GM12878 (cell line): ENCODE data around the gene BLOC1S3. TPM values are rescaled to one million over a fixed set of nuclear protein-coding genes. Genes with fewer than 3 reads are reported as not detected.

Experiments used
- ATAC-seq: fragments of 200-7000 bp; cut with Tn5 transposase; 3 replicates; pipeline ENCODE4 v1.9.1; 2020; ENCODE audit warnings: mild to moderate bottlenecking, moderate library complexity
- BruUV-seq: library from RNA; stranded (reverse); fragments of 400-500 nt; replicated peaks from 2 replicates; lab custom pipeline; 2021; lab: Mats Ljungman, UMichigan
- CTCF ChIA-PET: fragments of 300-600 bp; sonication (Branson Sonifier 250); formaldehyde crosslinking; extraction: SDS; loops from one replicate; lab custom pipeline; 2021; ENCODE audit warnings: inconsistent platforms; lab: Yijun Ruan, JAX
- POLR2A ChIA-PET: fragments of 350-600 bp; formaldehyde crosslinking; extraction: SDS; loops from one replicate; lab custom pipeline; 2021; ENCODE audit warnings: inconsistent platforms; lab: Charles Lee
- RAD21 ChIA-PET: fragments of 300-600 bp; sonication (Branson Sonifier 250); formaldehyde crosslinking; loops from one replicate; lab custom pipeline; 2023; ENCODE audit warnings: antibody characterized with exemption; ENCODE audit not compliant: unreplicated experiment; lab: Charles Lee
- SMC1A ChIA-PET: fragments of 300-600 bp; sonication (Branson Sonifier 250); formaldehyde crosslinking; loops from one replicate; lab custom pipeline; 2023; ENCODE audit not compliant: unreplicated experiment, uncharacterized antibody; lab: Charles Lee
- DNase-seq: peaks from one replicate; pipeline ENCODE4 v3.0.0-alpha.2; 2011; ENCODE audit warnings: low read depth, low spot score
- FAIRE-seq: peaks from 3 replicates; lab custom pipeline; 2011; peaks lifted over from hg19 to GRCh38; lab: Jason Lieb, UNC
- H2AFZ ChIP-seq: 2 replicates; pipeline ENCODE4 v1.6.0; 2011; ENCODE audit warnings: low read depth, low read length, control low read depth; ENCODE audit not compliant: control insufficient read depth
- H3K27ac ChIP-seq: 2 replicates; pipeline ENCODE4 v1.5.1; 2011; ENCODE audit warnings: control low read depth; ENCODE audit not compliant: control insufficient read depth, insufficient read depth
- H3K27me3 ChIP-seq, 2 experiments: replicated peaks in 1 of 2; 2 replicates each; pipeline versions ENCODE4 v1.6.0 to v1.6.1; 2011; ENCODE audit warnings: low read length in 1 of 2; ENCODE audit not compliant: control insufficient read depth in 2 of 2, insufficient read depth in 2 of 2
- H3K36me3 ChIP-seq, 2 experiments: 2 replicates each; pipeline ENCODE4 v1.5.1; 2011; ENCODE audit warnings: low read length in 1 of 2; ENCODE audit not compliant: control insufficient read depth in 2 of 2, insufficient read depth in 2 of 2
- H3K4me1 ChIP-seq: 2 replicates; pipeline ENCODE4 v1.6.1; 2011; ENCODE audit warnings: mild to moderate bottlenecking, low read length, moderate library complexity, mixed read lengths; ENCODE audit not compliant: control insufficient read depth, insufficient read depth
- H3K4me2 ChIP-seq: 2 replicates; pipeline ENCODE4 v1.6.0; 2011; ENCODE audit warnings: control low read depth; ENCODE audit not compliant: control insufficient read depth, insufficient read depth
- H3K4me3 ChIP-seq: fragments of 200-600 bp; sonication (generic); 2 replicates; pipeline ENCODE4 v1.5.1; 2016
- H3K79me2 ChIP-seq: 2 replicates; pipeline ENCODE4 v1.6.0; 2011; ENCODE audit warnings: low read length; ENCODE audit not compliant: control insufficient read depth, insufficient read depth
- H3K9ac ChIP-seq: 2 replicates; pipeline ENCODE4 v1.8.0; 2011; ENCODE audit warnings: low read length, control low read depth, mixed read lengths; ENCODE audit not compliant: control insufficient read depth, insufficient read depth
- H3K9me3 ChIP-seq: replicated peaks from 3 replicates; pipeline ENCODE4 v1.5.1; 2011; ENCODE audit warnings: mild to moderate bottlenecking, low read length; ENCODE audit not compliant: control insufficient read depth, insufficient read depth
- H4K20me1 ChIP-seq: 2 replicates; pipeline ENCODE4 v1.6.0; 2011; ENCODE audit not compliant: control insufficient read depth, insufficient read depth
- BRCA1 ChIP-seq: IDR thresholded peaks from 2 replicates; pipeline ENCODE4 v1.6.1; 2011; ENCODE audit warnings: low read depth, low read length, improper control_type of control experiment
- IRF4 ChIP-seq: IDR thresholded peaks from 2 replicates; pipeline ENCODE4 v1.6.1; 2011; ENCODE audit warnings: low read depth, low read length
- KAT2A ChIP-seq: conservative IDR thresholded peaks from 2 replicates; pipeline ENCODE4 v1.6.1; 2011; ENCODE audit warnings: low read depth, low read length; ENCODE audit not compliant: control insufficient read depth
- MEF2B ChIP-seq: fragments of 450-650 bp; IDR thresholded peaks from 2 replicates; pipeline ENCODE4 v1.6.1; 2018; ENCODE audit warnings: mild to moderate bottlenecking, moderate library complexity; ENCODE audit not compliant: partially characterized antibody, poor library complexity, severe bottlenecking
- SUZ12 ChIP-seq: fragments of 200-600 bp; sonication (generic); IDR thresholded peaks from one replicate; pipeline ENCODE4 v1.6.1; 2018; ENCODE audit warnings: antibody characterized with exemption, mild to moderate bottlenecking; ENCODE audit not compliant: unreplicated experiment
- WRNIP1 ChIP-seq: IDR thresholded peaks from 2 replicates; pipeline ENCODE4 v1.6.1; 2011; ENCODE audit warnings: low read depth, low read length, improper control_type of control experiment, borderline replicate concordance
- WGBS: methylation state at CpG from one replicate; pipeline ENCODE4 v1.1.6; 2016; ENCODE audit warnings: low lambda C conversion rate; ENCODE audit not compliant: insufficient replicate concordance, insufficient coverage; ENCODE audit errors: missing lambda C conversion rate; 5-methylcytosine and 5-hydroxymethylcytosine counted together
- in situ Hi-C: fragments of 300-500 bp; cut with MboI; formaldehyde crosslinking; loops from 9 replicates; pipeline ENCODE4 v1.14.3; 2018; ENCODE audit warnings: mixed read lengths
- intact Hi-C: fragments of 100-400 bp; cut with micrococcal nuclease; formaldehyde crosslinking; loops from one replicate; pipeline ENCODE4 v1.14.2; 2022; ENCODE audit not compliant: unreplicated experiment
- polyA plus RNA-seq, 11 experiments: library from polyadenylated mRNA; depleted of rRNA in 4 of 11; unstranded in 6 of 11; stranded (reverse) in 5 of 11; fragments of >200 nt; fragmentation: Nextera tagmentation in 4 of 11; fragmentation: Illumina TruSeq in 1 of 11; extraction: Ambion mirVana in 4 of 11; extraction: Trizol in 1 of 11; gene quantifications; 1 replicate in 1 of 11; 2 replicates in 10 of 11; pipeline versions ENCODE4 v1.2.1 to v1.2.3, GENCODE V29; 2011 to 2016; ENCODE audit warnings: inconsistent platforms in 2 of 11, missing spikeins in 2 of 11, low read depth in 1 of 11
- total RNA-seq, 4 experiments: library from RNA; depleted of rRNA in 3 of 4; stranded (reverse); fragments of >200 nt in 3 of 4; fragmentation: Illumina TruSeq in 1 of 4; extraction: Trizol in 1 of 4; gene quantifications; 2 replicates each; pipeline versions ENCODE4 v1.2.1 to v1.2.3, GENCODE V29; 2013 to 2021
- TF ChIP-seq, protein P1 (sequence below): IDR thresholded peaks from 2 replicates; pipeline ENCODE4 v1.6.1; 2011; ENCODE audit warnings: mild to moderate bottlenecking, low read depth, low read length, moderate library complexity; ENCODE audit not compliant: insufficient replicate concordance
- TF ChIP-seq, protein P2 (sequence below): IDR thresholded peaks from 2 replicates; pipeline ENCODE4 v1.6.1; 2012; ENCODE audit warnings: improper control_type of control experiment, low read depth, low read length; ENCODE audit not compliant: insufficient replicate concordance
- TF ChIP-seq, protein P3 (sequence below): fragments of 450-650 bp; IDR thresholded peaks from 2 replicates; pipeline ENCODE4 v1.6.1; 2017; ENCODE audit warnings: mild to moderate bottlenecking, moderate library complexity

Gene BLOC1S3
- total and polyA plus RNA-seq, 10 of the 15 experiments (the other 5 are each of a cell fraction or from before 2014, with no cell fraction given), result 3.6 to 18.3 (median 10.4) TPM

DNA sequence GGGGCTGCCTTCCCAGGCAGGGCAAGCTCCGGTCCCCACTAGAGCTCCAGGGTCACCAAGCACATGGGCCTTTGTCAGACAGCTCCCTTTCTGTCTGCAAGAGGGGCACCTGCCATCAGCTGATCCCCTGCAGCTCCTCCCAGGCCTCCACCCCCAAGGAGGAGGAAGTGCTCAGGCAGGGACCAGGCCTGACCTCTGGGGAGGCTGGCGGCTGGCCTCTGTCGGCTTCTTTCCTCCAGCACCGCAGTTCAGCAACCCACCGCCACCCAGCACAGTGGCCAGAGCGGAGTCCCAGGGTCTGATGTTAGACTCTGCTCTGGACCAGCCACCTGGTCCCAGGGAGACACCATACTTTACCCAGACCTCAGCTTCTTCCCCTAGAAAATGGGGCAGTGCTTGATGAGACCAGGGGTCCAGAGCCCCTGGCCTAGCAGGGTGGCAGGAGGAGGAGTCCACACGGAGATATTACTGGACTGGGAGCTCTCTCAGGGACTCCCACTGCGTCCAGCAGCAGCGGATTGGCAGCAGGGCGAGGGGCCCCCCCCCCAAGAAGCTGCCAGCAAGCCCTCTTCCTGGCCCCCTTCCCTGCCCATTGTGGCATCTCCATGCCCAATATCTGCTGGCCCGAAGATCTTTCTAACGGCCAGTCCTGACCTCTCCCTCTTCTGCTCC is 41.9 kb upstream of the BLOC1S3 start:
- WGBS, result 41% methylated on average over 11 of the region's 12 CpGs
- H3K27ac ChIP-seq, result peak overlapping the region; percentile 97
- H3K4me1 ChIP-seq, result peaks cover 51% of the 10 kb centered on the region
- H3K4me2 ChIP-seq, result peak overlapping the region; percentile 73
- no peaks in the 10 kb centered on the region for H3K27me3 ChIP-seq
- peak overlapping the region; percentile 39; the same call in 1 of the 2 replicates for H3K4me3 ChIP-seq
- H2AFZ ChIP-seq, result no peak overlapping the region
- H3K79me2 ChIP-seq, result peaks cover 31% of the 10 kb centered on the region
- intact Hi-C loops (loop anchor here (1.0 to 5.0 kb wide), 4 partner anchors 28 to 201 kb away; partner anchors contain the start of genes GEMIN7 and ZNF296), in situ Hi-C loops (no loop called here)
- ChIA-PET SMC1A (interaction anchor here (0.9 to 4.0 kb wide), 13 partner anchors 10 to 112 kb away, joined by 3 to 39 read pairs (median 5); partner anchors contain the start of genes BLOC1S3, CLASRP, PPP1R37 and TRAPPC6A), POLR2A (interaction anchor here (0.5 to 4.5 kb wide), 20 partner anchors 11 to 994 kb away, joined by 3 to 33 read pairs (median 4); partner anchors contain the start of genes BLOC1S3, CLASRP, PPP1R37 and TRAPPC6A), CTCF (interaction anchor here (0.6 to 5.6 kb wide), 15 partner anchors 11 to 427 kb away, joined by 3 to 39 read pairs (median 6); partner anchors contain the start of genes BLOC1S3, GEMIN7, PPP1R37 and TRAPPC6A), RAD21 (interaction anchor here (0.8 to 2.7 kb wide), 17 partner anchors 9 to 112 kb away, joined by 3 to 21 read pairs (median 5); partner anchors contain the start of genes BLOC1S3, GEMIN7, PPP1R37 and TRAPPC6A)
- H4K20me1 ChIP-seq, result no peaks in the 10 kb centered on the region
- no peaks in the 10 kb centered on the region for H3K9me3 ChIP-seq
- H3K9ac ChIP-seq, result peak overlapping the region; percentile 59
- FAIRE-seq, result no peak
- TSS peak; percentile 94 for BruUV-seq
- peak; percentile 73 for ATAC-seq
- peaks cover 3 to 8% of the 10 kb centered on the region in 2 experiments; a peak in 3 of 4 replicates for H3K36me3 ChIP-seq
- no peak for DNase-seq
- TF ChIP-seq, protein P1, sequence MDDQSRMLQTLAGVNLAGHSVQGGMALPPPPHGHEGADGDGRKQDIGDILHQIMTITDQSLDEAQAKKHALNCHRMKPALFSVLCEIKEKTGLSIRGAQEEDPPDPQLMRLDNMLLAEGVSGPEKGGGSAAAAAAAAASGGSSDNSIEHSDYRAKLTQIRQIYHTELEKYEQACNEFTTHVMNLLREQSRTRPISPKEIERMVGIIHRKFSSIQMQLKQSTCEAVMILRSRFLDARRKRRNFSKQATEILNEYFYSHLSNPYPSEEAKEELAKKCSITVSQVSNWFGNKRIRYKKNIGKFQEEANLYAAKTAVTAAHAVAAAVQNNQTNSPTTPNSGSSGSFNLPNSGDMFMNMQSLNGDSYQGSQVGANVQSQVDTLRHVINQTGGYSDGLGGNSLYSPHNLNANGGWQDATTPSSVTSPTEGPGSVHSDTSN, result no peak
- TF ChIP-seq WRNIP1 (no peak), MEF2B (no peak), BRCA1 (no peak), SUZ12 (no peak), IRF4 (no peak), KAT2A (no peak)
- TF ChIP-seq, protein P2, sequence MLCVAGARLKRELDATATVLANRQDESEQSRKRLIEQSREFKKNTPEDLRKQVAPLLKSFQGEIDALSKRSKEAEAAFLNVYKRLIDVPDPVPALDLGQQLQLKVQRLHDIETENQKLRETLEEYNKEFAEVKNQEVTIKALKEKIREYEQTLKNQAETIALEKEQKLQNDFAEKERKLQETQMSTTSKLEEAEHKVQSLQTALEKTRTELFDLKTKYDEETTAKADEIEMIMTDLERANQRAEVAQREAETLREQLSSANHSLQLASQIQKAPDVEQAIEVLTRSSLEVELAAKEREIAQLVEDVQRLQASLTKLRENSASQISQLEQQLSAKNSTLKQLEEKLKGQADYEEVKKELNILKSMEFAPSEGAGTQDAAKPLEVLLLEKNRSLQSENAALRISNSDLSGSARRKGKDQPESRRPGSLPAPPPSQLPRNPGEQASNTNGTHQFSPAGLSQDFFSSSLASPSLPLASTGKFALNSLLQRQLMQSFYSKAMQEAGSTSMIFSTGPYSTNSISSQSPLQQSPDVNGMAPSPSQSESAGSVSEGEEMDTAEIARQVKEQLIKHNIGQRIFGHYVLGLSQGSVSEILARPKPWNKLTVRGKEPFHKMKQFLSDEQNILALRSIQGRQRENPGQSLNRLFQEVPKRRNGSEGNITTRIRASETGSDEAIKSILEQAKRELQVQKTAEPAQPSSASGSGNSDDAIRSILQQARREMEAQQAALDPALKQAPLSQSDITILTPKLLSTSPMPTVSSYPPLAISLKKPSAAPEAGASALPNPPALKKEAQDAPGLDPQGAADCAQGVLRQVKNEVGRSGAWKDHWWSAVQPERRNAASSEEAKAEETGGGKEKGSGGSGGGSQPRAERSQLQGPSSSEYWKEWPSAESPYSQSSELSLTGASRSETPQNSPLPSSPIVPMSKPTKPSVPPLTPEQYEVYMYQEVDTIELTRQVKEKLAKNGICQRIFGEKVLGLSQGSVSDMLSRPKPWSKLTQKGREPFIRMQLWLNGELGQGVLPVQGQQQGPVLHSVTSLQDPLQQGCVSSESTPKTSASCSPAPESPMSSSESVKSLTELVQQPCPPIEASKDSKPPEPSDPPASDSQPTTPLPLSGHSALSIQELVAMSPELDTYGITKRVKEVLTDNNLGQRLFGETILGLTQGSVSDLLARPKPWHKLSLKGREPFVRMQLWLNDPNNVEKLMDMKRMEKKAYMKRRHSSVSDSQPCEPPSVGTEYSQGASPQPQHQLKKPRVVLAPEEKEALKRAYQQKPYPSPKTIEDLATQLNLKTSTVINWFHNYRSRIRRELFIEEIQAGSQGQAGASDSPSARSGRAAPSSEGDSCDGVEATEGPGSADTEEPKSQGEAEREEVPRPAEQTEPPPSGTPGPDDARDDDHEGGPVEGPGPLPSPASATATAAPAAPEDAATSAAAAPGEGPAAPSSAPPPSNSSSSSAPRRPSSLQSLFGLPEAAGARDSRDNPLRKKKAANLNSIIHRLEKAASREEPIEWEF, result no peak
- TF ChIP-seq, protein P3, sequence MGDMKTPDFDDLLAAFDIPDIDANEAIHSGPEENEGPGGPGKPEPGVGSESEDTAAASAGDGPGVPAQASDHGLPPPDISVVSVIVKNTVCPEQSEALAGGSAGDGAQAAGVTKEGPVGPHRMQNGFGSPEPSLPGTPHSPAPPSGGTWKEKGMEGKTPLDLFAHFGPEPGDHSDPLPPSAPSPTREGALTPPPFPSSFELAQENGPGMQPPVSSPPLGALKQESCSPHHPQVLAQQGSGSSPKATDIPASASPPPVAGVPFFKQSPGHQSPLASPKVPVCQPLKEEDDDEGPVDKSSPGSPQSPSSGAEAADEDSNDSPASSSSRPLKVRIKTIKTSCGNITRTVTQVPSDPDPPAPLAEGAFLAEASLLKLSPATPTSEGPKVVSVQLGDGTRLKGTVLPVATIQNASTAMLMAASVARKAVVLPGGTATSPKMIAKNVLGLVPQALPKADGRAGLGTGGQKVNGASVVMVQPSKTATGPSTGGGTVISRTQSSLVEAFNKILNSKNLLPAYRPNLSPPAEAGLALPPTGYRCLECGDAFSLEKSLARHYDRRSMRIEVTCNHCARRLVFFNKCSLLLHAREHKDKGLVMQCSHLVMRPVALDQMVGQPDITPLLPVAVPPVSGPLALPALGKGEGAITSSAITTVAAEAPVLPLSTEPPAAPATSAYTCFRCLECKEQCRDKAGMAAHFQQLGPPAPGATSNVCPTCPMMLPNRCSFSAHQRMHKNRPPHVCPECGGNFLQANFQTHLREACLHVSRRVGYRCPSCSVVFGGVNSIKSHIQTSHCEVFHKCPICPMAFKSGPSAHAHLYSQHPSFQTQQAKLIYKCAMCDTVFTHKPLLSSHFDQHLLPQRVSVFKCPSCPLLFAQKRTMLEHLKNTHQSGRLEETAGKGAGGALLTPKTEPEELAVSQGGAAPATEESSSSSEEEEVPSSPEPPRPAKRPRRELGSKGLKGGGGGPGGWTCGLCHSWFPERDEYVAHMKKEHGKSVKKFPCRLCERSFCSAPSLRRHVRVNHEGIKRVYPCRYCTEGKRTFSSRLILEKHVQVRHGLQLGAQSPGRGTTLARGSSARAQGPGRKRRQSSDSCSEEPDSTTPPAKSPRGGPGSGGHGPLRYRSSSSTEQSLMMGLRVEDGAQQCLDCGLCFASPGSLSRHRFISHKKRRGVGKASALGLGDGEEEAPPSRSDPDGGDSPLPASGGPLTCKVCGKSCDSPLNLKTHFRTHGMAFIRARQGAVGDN, result no peak; the same call in 1 of the 2 replicates
